Type B pancreatic cell (in vitro differentiated cells): Measurements from ENCODE around the gene POLR1B. TPM values are rescaled to one million over a fixed set of nuclear protein-coding genes. Genes with fewer than 3 reads are reported as not detected.
A peak's percentile ranks its signal among the peaks of the same experiment; 100 is the strongest.
"Not testable (repeated sequence)": the region's sequence is repeated elsewhere in the genome, so short reads cannot be mapped to it uniquely, and the experiment has no call there.

Experiments
- DNase-seq: peaks from one replicate; pipeline ENCODE4 v3.0.0; 2021; ENCODE audit warnings: mixed read lengths; ENCODE audit not compliant: unreplicated experiment; ENCODE audit errors: extremely low spot score
- H3K27ac Mint-ChIP-seq: 2 replicates; pipeline ENCODE4 v1.8.0; 2021; ENCODE audit warnings: mild to moderate bottlenecking, mixed read lengths
- H3K27me3 Mint-ChIP-seq: 2 replicates; pipeline ENCODE4 v1.8.0; 2021; ENCODE audit warnings: mixed read lengths
- H3K36me3 Mint-ChIP-seq: 2 replicates; pipeline ENCODE4 v1.8.0; 2021; ENCODE audit warnings: mixed read lengths
- H3K4me1 Mint-ChIP-seq: one replicate; pipeline ENCODE4 v1.8.0; 2021; ENCODE audit warnings: mixed read lengths; ENCODE audit not compliant: unreplicated experiment
- H3K4me3 Mint-ChIP-seq: 2 replicates; pipeline ENCODE4 v1.8.0; 2021; ENCODE audit warnings: mild to moderate bottlenecking, mixed read lengths
- H3K9me3 Mint-ChIP-seq: 2 replicates; pipeline ENCODE4 v1.8.0; 2021; ENCODE audit warnings: mixed read lengths
- CTCF ChIP-seq: fragments of 200-600 bp; sonication (generic); conservative IDR thresholded peaks from 2 replicates; pipeline ENCODE4 v1.5.0; 2021; ENCODE audit warnings: antibody characterized with exemption, mild to moderate bottlenecking
- long read RNA-seq: library from polyadenylated mRNA; unstranded; transcript quantifications from one replicate; pipeline ENCODE4 v2.0.0, GENCODE V29; 2020
- total RNA-seq: library from RNA; stranded (reverse); gene quantifications from 2 replicates; pipeline ENCODE4 v1.2.1, GENCODE V29; 2021; ENCODE audit warnings: low replicate concordance

Gene POLR1B, protein sequence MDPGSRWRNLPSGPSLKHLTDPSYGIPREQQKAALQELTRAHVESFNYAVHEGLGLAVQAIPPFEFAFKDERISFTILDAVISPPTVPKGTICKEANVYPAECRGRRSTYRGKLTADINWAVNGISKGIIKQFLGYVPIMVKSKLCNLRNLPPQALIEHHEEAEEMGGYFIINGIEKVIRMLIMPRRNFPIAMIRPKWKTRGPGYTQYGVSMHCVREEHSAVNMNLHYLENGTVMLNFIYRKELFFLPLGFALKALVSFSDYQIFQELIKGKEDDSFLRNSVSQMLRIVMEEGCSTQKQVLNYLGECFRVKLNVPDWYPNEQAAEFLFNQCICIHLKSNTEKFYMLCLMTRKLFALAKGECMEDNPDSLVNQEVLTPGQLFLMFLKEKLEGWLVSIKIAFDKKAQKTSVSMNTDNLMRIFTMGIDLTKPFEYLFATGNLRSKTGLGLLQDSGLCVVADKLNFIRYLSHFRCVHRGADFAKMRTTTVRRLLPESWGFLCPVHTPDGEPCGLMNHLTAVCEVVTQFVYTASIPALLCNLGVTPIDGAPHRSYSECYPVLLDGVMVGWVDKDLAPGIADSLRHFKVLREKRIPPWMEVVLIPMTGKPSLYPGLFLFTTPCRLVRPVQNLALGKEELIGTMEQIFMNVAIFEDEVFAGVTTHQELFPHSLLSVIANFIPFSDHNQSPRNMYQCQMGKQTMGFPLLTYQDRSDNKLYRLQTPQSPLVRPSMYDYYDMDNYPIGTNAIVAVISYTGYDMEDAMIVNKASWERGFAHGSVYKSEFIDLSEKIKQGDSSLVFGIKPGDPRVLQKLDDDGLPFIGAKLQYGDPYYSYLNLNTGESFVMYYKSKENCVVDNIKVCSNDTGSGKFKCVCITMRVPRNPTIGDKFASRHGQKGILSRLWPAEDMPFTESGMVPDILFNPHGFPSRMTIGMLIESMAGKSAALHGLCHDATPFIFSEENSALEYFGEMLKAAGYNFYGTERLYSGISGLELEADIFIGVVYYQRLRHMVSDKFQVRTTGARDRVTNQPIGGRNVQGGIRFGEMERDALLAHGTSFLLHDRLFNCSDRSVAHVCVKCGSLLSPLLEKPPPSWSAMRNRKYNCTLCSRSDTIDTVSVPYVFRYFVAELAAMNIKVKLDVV
- 29.3 and 39.9 TPM in 2 replicates for total RNA-seq
- long read RNA-seq, full-length matches to known transcripts, result 31 of 55 reads
- long read RNA-seq, partial matches to known transcripts, result 16 of 55 reads
- long read RNA-seq, other reads (novel, unspliced or antisense), result 8 of 55 reads

DNA sequence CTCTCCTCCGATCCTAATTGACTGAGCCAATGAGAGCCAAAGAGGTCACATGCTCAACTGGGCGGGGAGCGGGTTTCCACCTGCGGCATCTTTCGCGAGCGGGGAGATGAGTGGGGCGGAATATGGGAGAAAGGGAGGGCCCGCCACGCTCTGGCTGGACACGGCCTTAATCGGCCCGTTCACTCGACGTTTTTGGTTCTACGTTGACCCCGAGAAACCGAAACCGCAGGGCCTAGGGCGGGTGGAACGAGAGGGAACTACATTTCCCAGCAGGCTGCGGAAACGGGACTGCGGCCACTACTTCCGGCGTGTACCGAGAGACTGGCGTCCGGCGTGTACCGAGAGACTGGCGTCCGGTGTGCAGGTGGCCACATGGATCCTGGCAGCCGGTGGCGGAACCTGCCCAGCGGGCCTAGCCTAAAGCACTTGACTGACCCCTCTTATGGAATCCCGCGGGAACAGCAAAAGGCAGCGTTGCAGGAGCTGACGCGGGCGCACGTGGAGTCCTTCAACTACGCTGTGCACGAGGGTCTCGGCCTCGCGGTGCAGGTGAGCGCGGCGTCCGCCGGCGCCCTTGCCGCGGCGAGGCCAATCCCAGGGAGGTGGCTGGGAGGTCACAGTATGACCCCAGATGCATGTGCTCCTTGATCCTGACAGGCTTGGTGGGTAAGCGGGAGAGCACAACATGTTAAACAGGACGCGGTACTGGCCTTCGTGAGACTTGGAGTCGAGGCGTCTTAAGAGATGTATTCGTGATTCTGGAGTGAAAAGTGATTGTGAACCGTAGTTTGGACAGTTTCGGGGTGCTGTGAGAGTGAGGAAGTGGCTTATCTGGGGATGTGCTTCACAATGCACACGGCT lies at the start of gene POLR1B:
TSS of gene POLR1B (plus strand) at position 343 of the 861 bp plus-strand sequence. CDS start at position 373, 30 bp downstream.
- peak; percentile 80 for DNase-seq
- TF ChIP-seq CTCF, result no peak
- Mint-ChIP-seq H3K4me1 (no peaks in the 10 kb centered on the region), H3K9me3 (no peaks in the 10 kb centered on the region), H3K4me3 (no peak within 1 kb of the TSS), H3K27ac (no peak within 1 kb of the TSS), H3K27me3 (no peaks in the 10 kb centered on the region), H3K36me3 (peaks cover 3% of the 10 kb centered on the region)

DNA sequence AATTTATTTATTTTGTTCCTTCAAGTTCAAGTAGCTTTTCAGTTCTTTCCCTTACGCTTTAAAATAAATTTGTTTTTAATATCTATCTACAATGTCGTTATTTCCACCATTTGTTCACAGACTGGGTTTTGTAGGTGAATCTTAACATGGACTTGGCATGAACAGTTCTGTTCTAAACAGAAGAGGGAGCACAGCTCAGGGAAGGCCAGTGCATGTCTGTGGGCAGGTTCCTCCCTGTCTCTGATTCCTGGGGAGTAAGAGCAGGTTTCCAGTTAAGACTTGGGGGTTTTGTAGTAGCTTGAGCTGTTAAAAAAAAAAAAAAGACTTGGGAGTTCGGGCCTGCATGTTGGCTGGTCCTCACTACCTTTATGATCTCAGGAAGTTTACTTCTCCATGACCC lies 49.2 kb upstream of the POLR1B start:
- Mint-ChIP-seq H3K27ac (no peak overlapping the region), H3K27me3 (no peaks in the 10 kb centered on the region), H3K36me3 (peaks cover 7% of the 10 kb centered on the region), H3K9me3 (no peaks in the 10 kb centered on the region), H3K4me3 (no peak overlapping the region), H3K4me1 (peaks cover 4% of the 10 kb centered on the region)
- no peak for TF ChIP-seq CTCF
- DNase-seq, result no peak

DNA sequence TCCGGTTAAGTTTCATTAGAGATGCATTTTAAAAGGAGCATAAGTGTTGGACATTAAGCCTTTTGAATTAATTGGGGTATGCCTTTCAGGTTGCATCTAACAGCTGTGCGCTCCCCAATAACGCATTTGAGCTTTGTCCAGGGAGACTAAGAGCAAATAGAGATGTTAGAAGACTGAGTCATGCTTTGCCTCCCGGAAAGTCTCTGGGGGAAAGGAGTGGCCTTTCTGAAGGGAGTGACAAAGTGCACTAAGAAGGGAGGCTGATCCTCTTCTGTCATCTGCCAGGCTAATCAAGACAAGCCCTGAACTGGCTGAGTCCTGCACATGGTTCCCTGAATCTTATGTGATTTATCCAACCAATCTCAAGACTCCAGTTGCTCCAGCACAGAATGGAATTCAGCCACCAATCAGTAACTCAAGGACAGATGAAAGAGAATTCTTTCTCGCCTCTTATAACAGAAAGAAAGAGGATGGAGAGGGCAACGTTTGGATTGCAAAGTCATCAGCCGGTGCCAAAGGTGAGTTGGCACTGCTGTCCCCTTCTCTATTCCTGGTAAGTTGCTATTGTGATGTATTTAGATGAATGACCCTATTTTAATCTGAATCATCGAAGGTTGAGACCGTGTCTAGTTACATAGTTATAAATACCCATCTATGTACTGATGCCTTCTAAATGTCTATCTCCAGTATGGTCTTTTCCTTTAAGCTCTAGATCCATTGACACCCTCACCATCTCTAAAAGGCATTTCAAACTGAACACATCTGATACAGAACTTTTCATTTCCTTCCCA lies 48.2 kb upstream of the POLR1B start:
- H3K9me3 Mint-ChIP-seq, result no peaks in the 10 kb centered on the region
- DNase-seq, result no peak
- no peak for TF ChIP-seq CTCF
- no peaks in the 10 kb centered on the region for H3K27me3 Mint-ChIP-seq
- peaks cover 4% of the 10 kb centered on the region for H3K4me1 Mint-ChIP-seq
- H3K36me3 Mint-ChIP-seq, result peaks cover 7% of the 10 kb centered on the region
- no peak overlapping the region for H3K27ac Mint-ChIP-seq
- H3K4me3 Mint-ChIP-seq, result no peak overlapping the region

DNA sequence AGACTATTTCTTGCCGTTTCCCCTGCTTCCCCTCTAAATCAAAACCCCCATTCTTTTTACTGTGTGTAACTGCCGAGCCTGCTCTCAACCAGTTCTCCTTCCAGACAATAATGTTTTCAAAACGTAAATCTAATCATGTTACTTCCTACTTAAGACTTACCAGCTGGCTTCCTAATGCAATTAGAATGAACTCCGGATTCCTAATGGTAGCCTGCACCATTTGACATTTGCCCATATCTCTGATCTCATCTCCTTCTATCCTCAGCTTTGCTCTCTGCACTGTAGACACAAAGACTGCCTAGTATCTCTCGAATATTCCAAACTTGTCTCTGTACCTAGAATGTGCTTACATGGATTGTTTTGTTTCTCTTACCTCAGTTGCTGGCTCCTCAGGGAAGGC lies 47.4 kb upstream of the POLR1B start:
- Mint-ChIP-seq H3K4me1 (peaks cover 4% of the 10 kb centered on the region), H3K27me3 (no peaks in the 10 kb centered on the region), H3K4me3 (no peak overlapping the region), H3K36me3 (peaks cover 7% of the 10 kb centered on the region), H3K9me3 (no peaks in the 10 kb centered on the region), H3K27ac (no peak overlapping the region)
- DNase-seq, result no peak
- TF ChIP-seq CTCF, result no peak

- H3K4me3 Mint-ChIP-seq, H3K36me3 Mint-ChIP-seq, H3K27ac Mint-ChIP-seq, H3K4me1 Mint-ChIP-seq, DNase-seq, H3K9me3 Mint-ChIP-seq, H3K27me3 Mint-ChIP-seq: not testable (repeated sequence)
These were observed 46.4 kb upstream of the POLR1B start for GRCh38 chr2:112495878-112496277.
